SJCRH30 (cell line): ENCODE data around the gene TTK. TPM values are rescaled to one million over a fixed set of nuclear protein-coding genes. Genes with fewer than 3 reads are reported as not detected.
"Not testable (repeated sequence)": the region's sequence is repeated elsewhere in the genome, so short reads cannot be mapped to it uniquely, and the experiment has no call there.

Experiments used
- DNase-seq, 2 experiments: peaks; one replicate each; pipeline ENCODE4 v3.0.0-alpha.2; 2015 to 2020
- H3K27ac ChIP-seq: fragments of 250-450 bp; sonication (Bioruptor Pico); 2 replicates; pipeline ENCODE4 v1.5.1; 2020; ENCODE audit warnings: mild to moderate bottlenecking, moderate library complexity
- H3K27me3 ChIP-seq: fragments of 250-450 bp; sonication (Bioruptor Pico); 2 replicates; pipeline ENCODE4 v1.5.1; 2020; ENCODE audit warnings: mild to moderate bottlenecking, moderate library complexity
- H3K36me3 ChIP-seq: fragments of 250-450 bp; sonication (Bioruptor Pico); 2 replicates; pipeline ENCODE4 v1.5.1; 2020; ENCODE audit warnings: mild to moderate bottlenecking, moderate library complexity
- H3K4me1 ChIP-seq: fragments of 250-450 bp; sonication (Bioruptor Pico); 2 replicates; pipeline ENCODE4 v1.5.1; 2020; ENCODE audit warnings: mild to moderate bottlenecking, moderate library complexity
- H3K4me3 ChIP-seq: fragments of 250-450 bp; sonication (Bioruptor Pico); 2 replicates; pipeline ENCODE4 v1.5.1; 2020; ENCODE audit warnings: mild to moderate bottlenecking, moderate library complexity
- H3K9me3 ChIP-seq: fragments of 250-450 bp; sonication (Bioruptor Pico); replicated peaks from 2 replicates; pipeline ENCODE4 v1.5.1; 2020; ENCODE audit warnings: mild to moderate bottlenecking, moderate library complexity
- total RNA-seq: library from RNA; depleted of rRNA; stranded (reverse); fragments of >200 nt; shearing (Covaris generic); gene quantifications from 2 replicates; pipeline ENCODE4 v1.2.3, GENCODE V29; 2014

The TTK gene
- total RNA-seq, 1 experiment from 2014 or later: 82.2 TPM

GRCh38 chr6:80005406-80005805 lies 957 bp downstream of the TTK start:
- Histone ChIP-seq H3K9me3 (no peaks in the 10 kb centered on the region), H3K4me3 (peak overlapping the region; percentile 75), H3K27ac (no peak overlapping the region), H3K27me3 (no peaks in the 10 kb centered on the region), H3K4me1 (no peaks in the 10 kb centered on the region), H3K36me3 (peaks cover 33% of the 10 kb centered on the region)
- no peak for DNase-seq

GRCh38 chr6:80006541-80006940 lies 2.1 kb downstream of the TTK start:
- Histone ChIP-seq H3K36me3 (peaks cover 43% of the 10 kb centered on the region), H3K27me3 (no peaks in the 10 kb centered on the region), H3K9me3 (no peaks in the 10 kb centered on the region), H3K4me3 (no peak overlapping the region), H3K4me1 (no peaks in the 10 kb centered on the region), H3K27ac (no peak overlapping the region)
- no peak for DNase-seq

- Histone ChIP-seq H3K4me3 (no peak overlapping the region), H3K4me1 (no peaks in the 10 kb centered on the region), H3K36me3 (peaks cover 69% of the 10 kb centered on the region), H3K9me3 (no peaks in the 10 kb centered on the region), H3K27ac (no peak overlapping the region), H3K27me3 (no peaks in the 10 kb centered on the region)
- no peak for DNase-seq
Observed at GRCh38 chr6:80009531-80009930, 5.1 kb downstream of the TTK start.

GRCh38 chr6:80010288-80010687 lies 5.8 kb downstream of the TTK start:
- Histone ChIP-seq H3K27ac (no peak overlapping the region), H3K36me3 (peaks cover 75% of the 10 kb centered on the region), H3K4me3 (no peak overlapping the region), H3K9me3 (no peaks in the 10 kb centered on the region), H3K4me1 (no peaks in the 10 kb centered on the region), H3K27me3 (no peaks in the 10 kb centered on the region)
- no peak for DNase-seq

- Histone ChIP-seq H3K36me3 (peaks cover 78% of the 10 kb centered on the region), H3K27ac (no peak overlapping the region)
- no peak for DNase-seq
Observed at GRCh38 chr6:80015839-80016435, 11.5 kb downstream of the TTK start.

GRCh38 chr6:80020381-80021120 lies 16.1 kb downstream of the TTK start:
- no peak for DNase-seq
- no peaks in the 10 kb centered on the region for H3K9me3 ChIP-seq
- no peak overlapping the region for H3K27ac ChIP-seq
- no peaks in the 10 kb centered on the region for H3K4me1 ChIP-seq
- H3K4me3 ChIP-seq: no peak overlapping the region
- H3K27me3 ChIP-seq: no peaks in the 10 kb centered on the region
- peaks cover 69% of the 10 kb centered on the region for H3K36me3 ChIP-seq

More at GRCh38 chr6:80015839-80016435, 11.5 kb downstream of the TTK start:
- no peaks in the 10 kb centered on the region for H3K4me1 ChIP-seq
- no peaks in the 10 kb centered on the region for H3K9me3 ChIP-seq
- H3K27me3 ChIP-seq: no peaks in the 10 kb centered on the region
- no peak overlapping the region for H3K4me3 ChIP-seq

GRCh38 chr6:80021131-80021530 lies 16.7 kb downstream of the TTK start:
- H3K27me3 ChIP-seq: no peaks in the 10 kb centered on the region
- H3K9me3 ChIP-seq: no peaks in the 10 kb centered on the region
- H3K27ac ChIP-seq: no peak overlapping the region
- H3K4me1 ChIP-seq: no peaks in the 10 kb centered on the region
- DNase-seq: no peak
- no peak overlapping the region for H3K4me3 ChIP-seq
- peaks cover 66% of the 10 kb centered on the region for H3K36me3 ChIP-seq

GRCh38 chr6:80021591-80021990 lies 17.1 kb downstream of the TTK start:
- no peak for DNase-seq
- no peak overlapping the region for H3K27ac ChIP-seq
- H3K4me3 ChIP-seq: no peak overlapping the region
- H3K27me3 ChIP-seq: no peaks in the 10 kb centered on the region
- H3K4me1 ChIP-seq: no peaks in the 10 kb centered on the region
- H3K36me3 ChIP-seq: peaks cover 66% of the 10 kb centered on the region
- no peaks in the 10 kb centered on the region for H3K9me3 ChIP-seq

- Histone ChIP-seq H3K36me3 (peaks cover 63% of the 10 kb centered on the region), H3K4me1 (no peaks in the 10 kb centered on the region), H3K9me3 (no peaks in the 10 kb centered on the region), H3K4me3 (no peak overlapping the region), H3K27ac (no peak overlapping the region), H3K27me3 (no peaks in the 10 kb centered on the region)
- DNase-seq: no peak
Observed at GRCh38 chr6:80022803-80023202, 18.4 kb downstream of the TTK start.

- no peak overlapping the region for H3K27ac ChIP-seq
- no peaks in the 10 kb centered on the region for H3K9me3 ChIP-seq
- no peaks in the 10 kb centered on the region for H3K27me3 ChIP-seq
- no peak for DNase-seq
- H3K4me3 ChIP-seq: no peak overlapping the region
- H3K36me3 ChIP-seq: peaks cover 69% of the 10 kb centered on the region
- H3K4me1 ChIP-seq: no peaks in the 10 kb centered on the region
Observed at GRCh38 chr6:80028589-80028988, 24.1 kb downstream of the TTK start.

GRCh38 chr6:80029470-80029869 lies 25.0 kb downstream of the TTK start:
- Histone ChIP-seq H3K36me3 (peaks cover 72% of the 10 kb centered on the region), H3K27ac (no peak overlapping the region), H3K4me1 (no peaks in the 10 kb centered on the region), H3K4me3 (no peak overlapping the region), H3K27me3 (no peaks in the 10 kb centered on the region), H3K9me3 (no peaks in the 10 kb centered on the region)
- no peak for DNase-seq

GRCh38 chr6:80048220-80048619 lies 43.8 kb downstream of the TTK start:
- not testable (repeated sequence) for H3K9me3 ChIP-seq, H3K27me3 ChIP-seq, H3K27ac ChIP-seq, H3K36me3 ChIP-seq, H3K4me3 ChIP-seq, DNase-seq, H3K4me1 ChIP-seq

GRCh38 chr6:80060774-80061173 lies 56.3 kb downstream of the TTK start:
- H3K36me3 ChIP-seq: no peaks in the 10 kb centered on the region
- no peak overlapping the region for H3K4me3 ChIP-seq
- peaks cover 12% of the 10 kb centered on the region for H3K4me1 ChIP-seq
- H3K27me3 ChIP-seq: no peaks in the 10 kb centered on the region
- no peak overlapping the region for H3K27ac ChIP-seq
- no peaks in the 10 kb centered on the region for H3K9me3 ChIP-seq
- no peak for DNase-seq

- not testable (repeated sequence) for H3K27ac ChIP-seq, H3K36me3 ChIP-seq, H3K4me3 ChIP-seq, H3K9me3 ChIP-seq, H3K4me1 ChIP-seq, DNase-seq, H3K27me3 ChIP-seq
Observed at GRCh38 chr6:80068146-80068545, 63.7 kb downstream of the TTK start.

GRCh38 chr6:80070431-80070830 lies 66.0 kb downstream of the TTK start:
- DNase-seq, H3K27me3 ChIP-seq, H3K27ac ChIP-seq, H3K4me3 ChIP-seq, H3K36me3 ChIP-seq, H3K9me3 ChIP-seq, H3K4me1 ChIP-seq: not testable (repeated sequence)

GRCh38 chr6:80077067-80077466 lies 72.6 kb downstream of the TTK start:
- H3K27me3 ChIP-seq: no peaks in the 10 kb centered on the region
- no peak overlapping the region for H3K4me3 ChIP-seq
- no peak overlapping the region for H3K27ac ChIP-seq
- H3K4me1 ChIP-seq: no peaks in the 10 kb centered on the region
- H3K36me3 ChIP-seq: no peaks in the 10 kb centered on the region
- H3K9me3 ChIP-seq: no peaks in the 10 kb centered on the region
- DNase-seq: no peak
